ENCODE results near the gene CHCHD5.
"Not testable (repeated sequence)": the region's sequence is repeated elsewhere in the genome, so short reads cannot be mapped to it uniquely, and the experiment has no call there.

- TF ChIP-seq CTCF, POLR2A (IDR thresholded peaks at IDR 0.05): not testable (repeated sequence)
These were observed 47.7 kb upstream of the CHCHD5 start for GRCh38 chr2:112536665-112537064.

Data from vagina (tissue), 2 donors.